Activated T-cell treated with anti-CD3 and anti-CD28 coated beads for 4 hours (primary cell): ENCODE data around the gene LDLRAD4.
A peak's percentile ranks its signal among the peaks of the same experiment; 100 is the strongest.

Source experiments
- DNase-seq: peaks from one replicate; pipeline ENCODE4 v3.0.0-alpha.2; 2020

LDLRAD4 gene

DNA sequence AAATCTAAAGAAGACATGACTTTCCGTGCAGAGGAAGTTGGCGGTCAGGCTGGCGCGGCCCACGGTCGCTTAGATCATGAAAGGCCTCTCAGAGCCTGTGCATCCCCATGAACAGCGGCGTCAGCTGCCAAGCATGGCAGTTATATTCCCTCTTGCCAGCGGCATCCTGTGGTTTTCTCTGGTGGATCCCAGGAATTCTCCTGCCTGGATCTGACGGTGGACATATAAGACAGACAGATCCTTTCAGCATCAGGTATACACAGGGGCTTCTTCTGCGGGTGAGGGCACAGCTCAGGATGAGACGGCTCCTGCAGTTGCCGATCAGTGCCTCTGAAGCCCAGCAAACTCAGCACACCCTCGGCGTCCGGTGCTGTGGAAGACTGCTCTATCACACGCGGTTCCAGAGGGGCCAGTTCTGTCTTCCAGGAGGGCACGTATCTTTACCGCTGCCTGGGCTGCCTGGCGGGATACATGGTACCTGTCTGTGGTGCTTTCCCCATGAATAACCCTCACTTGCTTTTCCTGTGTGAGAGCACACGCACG is 157.8 kb downstream of the LDLRAD4 start:
- DNase-seq = peak; percentile 34

DNA sequence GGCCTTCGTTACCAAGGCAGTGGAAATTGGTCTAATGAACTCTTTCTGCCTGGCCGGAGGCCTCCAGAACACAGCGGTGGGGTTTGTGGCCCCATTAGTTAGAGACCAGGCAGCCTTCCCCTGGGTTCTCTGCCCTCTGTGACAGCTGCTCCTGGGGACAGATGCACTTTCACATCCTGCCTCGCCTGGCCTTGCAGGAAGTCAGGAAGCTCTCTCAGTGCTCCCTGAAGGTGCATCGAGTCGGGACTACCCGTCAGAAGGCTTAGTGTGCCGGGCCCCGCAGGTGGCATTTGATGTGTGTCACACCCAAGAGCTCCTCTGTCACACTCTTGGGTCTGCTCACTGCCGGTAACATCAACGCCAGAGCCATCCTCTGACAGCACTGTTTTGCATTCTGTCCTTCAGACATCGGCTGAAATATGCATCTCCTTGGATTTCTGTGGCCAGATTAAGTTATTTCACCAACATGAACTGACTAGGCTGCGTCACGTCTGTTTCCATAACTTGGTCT is 158.3 kb downstream of the LDLRAD4 start:
- DNase-seq = peak; percentile 36

DNA sequence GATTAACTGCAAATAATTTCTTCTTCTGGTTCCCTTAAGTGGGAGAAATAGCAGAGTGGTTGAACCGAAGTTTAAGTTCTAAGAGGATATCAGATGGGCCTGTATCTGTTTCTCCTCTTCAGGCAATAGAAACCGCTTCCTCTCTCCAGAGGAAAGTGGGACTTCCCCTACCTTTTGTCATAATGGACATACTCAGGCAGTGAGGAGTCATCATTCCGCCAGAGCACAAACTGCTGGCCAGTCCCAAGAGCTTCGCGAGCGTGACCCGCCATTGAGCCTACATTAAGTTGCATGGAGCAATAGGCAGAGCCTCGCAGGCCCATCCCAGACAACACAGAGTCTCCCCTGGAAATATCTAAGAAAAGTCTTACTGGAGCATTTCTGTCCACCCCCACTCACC is 158.9 kb downstream of the LDLRAD4 start:
- DNase-seq = no peak

DNA sequence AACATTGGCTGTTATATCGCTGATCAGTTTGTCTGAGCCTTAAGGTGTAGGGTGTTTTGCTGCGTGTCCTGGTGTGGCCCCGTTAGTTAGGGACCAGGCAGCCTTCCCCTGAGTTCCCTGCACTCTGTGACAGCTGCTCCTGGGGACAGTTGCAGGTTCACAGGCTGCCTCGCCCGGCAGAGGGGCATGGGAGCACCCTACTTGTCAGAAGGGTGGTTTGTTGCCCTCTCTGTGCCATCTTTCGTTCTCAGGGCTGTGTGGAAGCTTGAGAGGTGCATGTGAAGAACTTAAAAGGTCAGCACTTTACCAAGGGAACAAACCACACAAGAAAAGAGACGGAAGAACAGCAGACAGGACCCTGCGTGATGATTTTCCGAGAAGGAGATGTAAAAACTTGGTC is 159.6 kb downstream of the LDLRAD4 start:
- no peak for DNase-seq

DNA sequence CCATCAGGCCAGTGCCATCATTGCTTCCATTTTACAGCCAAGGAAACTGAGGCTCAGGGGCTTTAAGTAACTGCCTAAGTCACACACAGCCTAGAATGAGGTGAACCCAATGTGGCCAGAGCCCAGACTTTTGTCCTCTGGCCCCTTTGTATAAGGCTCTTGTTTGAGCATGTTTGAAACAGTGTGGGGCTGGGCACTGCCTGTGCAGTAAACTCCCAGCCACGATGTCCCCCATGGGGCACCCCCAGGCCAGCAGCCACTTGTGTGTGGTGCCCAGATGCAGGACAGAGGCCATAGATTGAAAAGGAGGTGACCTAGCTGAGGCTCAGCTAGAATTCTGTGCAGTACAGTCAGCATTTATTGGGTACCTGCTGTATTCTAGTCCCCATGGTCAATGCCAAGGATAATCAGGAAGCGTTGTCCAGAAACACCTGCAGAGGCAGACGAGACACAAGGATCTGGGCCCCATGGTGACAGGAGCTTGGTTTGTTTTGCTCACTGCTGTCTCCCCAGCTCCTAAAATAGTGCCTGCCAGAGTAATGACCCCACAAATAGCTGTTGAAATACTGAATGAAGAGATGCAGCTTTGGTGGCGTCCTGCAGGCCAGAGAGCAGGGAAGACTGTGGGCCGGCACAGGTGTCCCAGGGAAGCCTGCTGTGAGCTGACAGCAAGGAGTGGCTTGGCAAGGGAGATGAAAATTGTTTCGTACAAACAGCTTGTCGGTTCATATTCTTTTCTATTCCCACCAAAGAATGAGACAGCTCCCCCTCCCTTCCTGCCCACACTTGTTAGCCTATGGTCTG is 160.7 kb downstream of the LDLRAD4 start:
- no peak for DNase-seq

DNA sequence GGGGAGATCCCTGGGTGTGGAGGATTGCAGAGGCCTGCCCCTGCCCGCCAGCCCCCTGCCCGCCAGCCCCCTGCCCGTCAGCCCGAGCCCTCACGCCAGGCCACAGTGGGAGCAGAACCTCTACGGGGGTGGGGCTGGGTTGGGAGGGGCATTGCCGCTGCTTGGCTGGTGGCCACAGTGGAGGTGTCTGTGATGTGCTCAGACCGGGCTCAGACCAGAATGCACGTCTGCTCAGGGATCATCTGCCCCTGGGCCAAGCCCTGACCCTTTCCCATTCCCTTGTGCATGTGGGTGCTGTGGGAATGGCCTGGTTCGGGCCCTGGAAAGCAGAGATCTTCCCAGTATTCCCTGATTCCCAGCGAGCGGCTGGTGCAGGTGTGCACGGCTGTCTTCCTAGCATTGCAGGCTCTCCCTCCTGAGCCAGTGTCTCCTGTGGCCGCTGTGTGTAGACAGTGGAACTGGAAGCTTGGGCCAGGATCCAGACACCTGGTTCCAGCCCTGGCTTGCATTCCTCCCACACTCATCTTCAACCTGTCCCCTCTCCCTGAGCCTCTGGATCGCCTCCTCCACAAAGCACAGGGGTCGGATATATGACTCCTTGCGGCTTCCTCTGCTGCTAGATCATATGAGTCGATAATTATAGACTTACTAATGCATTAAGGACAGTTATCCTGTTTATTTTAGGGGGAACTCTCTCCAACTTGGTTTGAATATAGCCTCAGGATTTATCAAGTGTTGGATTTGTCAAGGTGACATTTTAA is 161.6 kb downstream of the LDLRAD4 start:
- no peak for DNase-seq

DNA sequence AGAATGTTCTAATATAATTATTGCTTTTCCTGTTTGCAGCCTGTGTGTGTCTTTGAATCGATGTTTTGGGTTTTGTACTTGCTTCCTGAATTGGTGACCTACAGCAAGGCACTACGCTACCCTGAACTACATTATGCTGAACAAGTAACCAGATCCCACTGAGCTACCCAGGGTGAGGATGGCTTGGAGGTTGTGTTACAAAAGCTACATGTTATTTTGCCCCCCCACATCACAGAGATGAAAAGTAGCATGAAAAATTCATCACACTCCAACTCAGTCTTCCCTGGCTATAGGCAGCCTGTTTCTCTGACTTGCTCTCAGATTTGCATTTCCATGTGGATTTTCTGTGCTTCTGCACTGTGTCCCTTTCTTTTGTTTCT is 162.1 kb downstream of the LDLRAD4 start:
- no peak for DNase-seq

DNA sequence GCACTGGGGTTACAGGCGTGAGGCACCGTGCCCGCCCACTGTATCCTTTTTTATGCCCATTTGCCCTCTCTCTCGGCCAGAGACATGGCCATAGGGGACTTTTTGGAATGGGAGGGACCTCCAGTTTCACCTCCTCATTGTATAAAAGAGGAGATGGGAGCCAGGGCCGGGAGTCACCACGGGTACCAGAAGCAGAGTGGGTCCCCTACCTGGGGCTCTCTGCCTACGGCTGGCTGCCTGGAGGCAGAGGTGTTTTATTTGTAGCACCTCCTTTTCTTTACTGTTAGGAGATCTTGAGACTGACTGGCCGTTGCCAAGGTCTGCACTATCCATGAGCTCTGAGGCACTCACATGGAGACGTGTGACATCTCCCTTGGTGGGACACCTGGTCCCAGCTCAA is 162.8 kb downstream of the LDLRAD4 start:
- DNase-seq = no peak

DNA sequence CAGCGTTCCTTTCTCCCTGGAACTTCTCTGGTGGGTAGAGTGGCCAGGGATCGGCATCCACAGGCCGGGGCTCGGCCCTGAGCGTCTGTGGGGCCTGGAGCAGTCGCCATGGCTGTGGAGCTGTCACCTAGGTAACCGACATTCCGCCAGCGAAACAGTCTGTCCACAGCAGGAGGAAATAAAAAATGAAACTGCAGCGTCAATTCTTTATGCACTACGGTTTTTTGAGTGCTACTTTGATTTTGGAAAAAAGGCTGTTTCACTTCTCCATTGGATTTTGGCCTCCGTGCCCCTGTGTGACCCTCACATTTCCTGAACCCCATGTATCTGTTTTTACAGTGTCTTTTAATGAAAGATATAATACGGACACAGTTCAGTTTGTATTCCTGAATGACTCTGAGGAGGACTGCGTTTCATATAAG is 163.4 kb downstream of the LDLRAD4 start:
- no peak for DNase-seq

DNA sequence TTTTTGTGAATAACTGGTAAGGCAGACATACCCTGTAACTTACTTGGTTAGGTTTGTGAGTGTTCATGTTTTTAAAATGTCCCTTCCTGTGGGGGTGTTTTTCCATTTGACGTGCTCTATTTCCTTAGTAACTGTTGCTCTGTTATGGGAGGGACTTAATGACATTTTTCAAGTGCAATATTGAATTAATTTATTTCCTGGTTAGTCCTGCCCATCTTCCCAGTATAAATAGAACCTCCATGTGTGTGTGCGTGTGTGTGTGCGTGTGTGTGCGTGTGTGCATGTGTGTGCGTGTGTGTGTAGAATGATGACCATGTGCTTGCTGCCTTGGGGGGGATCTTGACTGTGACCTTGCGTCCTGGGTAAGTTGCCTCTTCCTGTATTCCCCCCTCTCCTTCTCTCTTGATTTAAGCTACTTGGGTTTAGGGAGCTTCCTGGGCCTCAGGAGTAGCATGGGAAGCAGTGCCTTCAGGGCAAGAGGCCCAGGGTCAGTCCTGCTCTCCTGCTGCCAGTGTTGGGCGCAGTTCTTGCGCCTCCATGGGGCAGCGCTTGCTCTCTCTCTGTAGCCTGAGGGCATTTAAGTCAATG is 163.9 kb downstream of the LDLRAD4 start:
- DNase-seq = no peak

DNA sequence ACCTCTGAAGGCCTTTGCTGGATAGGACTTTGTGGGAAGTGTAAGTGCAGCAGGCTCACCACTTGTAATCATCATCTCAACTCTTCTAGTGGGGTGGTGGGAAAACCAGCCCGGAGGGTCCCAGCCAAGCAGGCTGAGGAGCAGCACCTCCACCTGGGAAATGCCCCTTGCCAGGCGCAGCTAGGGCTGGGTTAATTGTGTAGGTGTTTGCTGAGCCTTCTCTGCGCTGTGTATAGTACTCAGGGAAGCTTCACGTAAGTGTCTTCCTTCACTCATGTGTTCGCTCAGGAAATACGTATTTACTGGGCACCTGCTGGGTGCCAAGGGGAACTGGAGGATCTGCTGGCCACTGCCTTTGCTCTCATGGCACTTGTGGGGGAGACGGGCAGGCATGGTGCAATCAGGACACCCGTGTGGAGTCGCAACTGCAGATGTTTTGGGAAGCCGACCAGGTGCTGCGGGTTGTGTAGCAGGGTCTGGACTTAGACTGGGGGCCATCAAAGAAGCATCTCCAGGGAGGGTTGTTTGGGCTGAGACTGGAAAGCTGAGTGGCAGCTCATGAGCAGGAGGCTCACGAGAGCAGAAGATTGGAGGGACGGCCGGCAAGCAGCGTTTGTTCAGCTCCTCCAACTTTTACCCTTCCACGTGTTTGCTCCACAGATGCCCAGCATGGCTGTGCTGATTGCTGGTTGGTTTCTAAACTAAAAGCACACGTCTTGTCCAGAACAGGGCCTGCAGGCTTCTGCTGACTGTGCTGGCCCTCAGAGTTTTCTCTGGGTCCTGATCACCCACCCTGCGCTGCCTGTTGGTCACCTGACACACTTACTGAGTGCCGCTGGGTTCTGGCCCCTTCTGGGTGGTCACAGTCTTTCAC is 164.6 kb downstream of the LDLRAD4 start:
- DNase-seq = no peak

DNA sequence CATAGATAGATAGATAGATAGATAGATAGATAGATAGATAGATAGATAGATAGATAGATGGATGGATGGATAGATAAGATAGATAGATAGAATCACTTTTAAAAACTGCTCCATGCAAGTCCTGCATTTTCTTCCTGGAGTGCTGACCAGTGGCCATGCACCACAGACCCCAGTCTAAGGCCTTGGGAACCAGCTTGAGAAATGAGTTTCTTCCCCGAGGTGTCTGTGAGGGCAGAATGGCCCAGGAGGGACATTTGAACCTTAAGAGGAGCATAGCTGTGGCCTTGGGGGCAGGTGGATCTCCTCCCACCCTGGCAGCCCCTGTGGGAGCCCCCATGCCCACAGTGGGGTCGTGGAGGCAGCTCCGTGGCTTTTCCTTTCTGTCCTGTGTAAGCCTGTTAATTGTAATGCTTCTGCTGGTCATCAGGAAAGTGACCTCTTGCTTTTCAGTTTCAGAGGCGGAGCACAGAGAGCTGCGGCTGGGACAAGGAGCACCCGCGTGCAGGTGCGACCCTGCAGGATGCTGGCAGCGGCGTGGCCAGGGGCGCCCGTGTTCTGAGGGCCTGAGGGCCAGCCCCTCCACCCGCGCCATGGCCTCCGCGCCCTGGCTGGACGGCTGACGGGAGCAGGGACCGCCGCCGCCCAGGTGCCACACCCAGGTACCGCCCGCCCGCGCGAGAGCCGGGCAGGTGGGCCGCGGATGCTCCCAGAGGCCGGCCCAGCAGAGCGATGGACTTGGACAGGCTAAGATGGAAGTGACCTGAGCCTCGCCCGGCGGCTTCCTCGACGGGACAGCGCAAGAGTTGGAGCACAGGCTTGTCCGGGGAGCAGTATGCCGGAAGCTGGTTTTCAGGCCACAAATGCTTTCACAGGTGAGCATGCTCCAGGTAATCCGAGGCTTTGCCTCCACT is 168.6 kb downstream of the LDLRAD4 start:
- DNase-seq = no peak

DNA sequence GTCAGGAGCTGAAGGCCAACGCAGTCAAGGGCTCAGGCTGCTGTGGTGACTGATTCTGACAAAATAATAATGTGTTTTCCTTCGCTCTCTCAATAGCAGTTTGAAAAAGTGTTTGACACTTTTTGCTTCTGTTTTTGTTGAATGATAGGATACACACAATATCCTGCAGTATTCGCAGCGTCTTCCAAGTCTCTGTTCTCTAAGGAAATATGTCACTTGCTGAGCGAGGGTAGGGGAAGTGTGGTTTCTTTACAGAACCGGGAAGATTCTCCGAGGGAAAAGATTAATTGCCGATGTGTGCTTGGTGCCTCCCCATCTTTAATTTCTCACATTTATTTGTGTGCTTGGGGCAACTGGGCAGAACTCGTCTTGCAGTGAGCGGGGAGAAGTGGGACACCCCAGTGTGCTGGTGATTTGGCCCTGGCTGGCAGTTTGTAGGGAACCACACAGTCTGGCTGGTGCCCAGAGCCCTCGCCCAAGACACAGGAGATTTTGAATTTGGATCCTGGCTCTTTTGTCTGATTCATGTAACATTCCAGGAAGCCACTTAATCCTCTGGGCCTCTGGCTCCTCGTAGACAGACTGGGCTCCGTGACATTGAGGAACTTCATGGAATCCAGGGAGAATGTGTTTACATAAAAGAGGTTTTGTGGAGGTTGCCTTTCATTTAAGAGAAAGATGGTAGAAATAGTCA is 169.4 kb downstream of the LDLRAD4 start:
- DNase-seq = no peak

DNA sequence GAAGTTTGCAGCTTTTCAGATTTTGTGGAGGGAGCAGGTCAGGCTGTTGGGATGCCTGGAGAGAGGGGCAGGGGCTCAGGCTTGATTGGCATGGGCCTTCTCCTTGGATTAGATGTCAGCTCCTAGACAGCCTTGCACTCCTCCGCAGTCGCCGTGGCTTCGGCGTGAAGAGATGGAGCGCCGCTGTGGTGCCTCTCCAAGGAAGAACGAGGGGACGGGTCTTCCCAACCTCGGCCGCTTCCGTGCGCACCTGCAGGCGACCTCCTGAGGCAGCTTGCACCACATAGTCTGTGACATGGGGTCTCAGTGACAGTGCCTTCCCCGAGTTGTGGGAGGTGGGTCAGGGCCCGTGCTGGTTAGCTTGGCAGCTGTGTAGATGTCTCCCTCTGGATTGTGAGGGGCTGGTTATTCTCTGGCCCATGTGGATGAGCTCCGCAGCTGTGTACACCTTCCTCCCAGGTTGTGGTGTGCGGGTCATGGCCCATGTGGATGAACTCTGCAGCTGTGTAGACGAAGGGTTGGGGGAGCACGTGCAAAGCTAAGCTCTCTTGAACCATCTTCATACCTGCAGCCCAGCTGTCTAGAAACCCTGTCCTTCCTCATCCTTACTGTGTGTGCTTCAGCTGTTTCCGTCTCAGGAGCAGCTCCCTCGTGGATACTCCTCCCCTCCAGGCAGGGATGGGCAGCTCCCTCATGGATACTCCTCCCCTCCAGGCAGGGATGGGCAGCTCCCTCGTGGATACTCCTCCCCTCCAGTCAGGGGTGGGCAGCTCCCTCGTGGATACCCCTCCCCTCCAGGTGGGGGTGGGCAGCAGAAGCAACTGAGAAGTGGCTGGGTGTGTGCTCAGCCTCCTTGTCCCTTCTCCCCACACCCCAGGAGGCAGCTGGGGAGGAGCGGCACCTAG is 170.3 kb downstream of the LDLRAD4 start:
- DNase-seq = no peak

DNA sequence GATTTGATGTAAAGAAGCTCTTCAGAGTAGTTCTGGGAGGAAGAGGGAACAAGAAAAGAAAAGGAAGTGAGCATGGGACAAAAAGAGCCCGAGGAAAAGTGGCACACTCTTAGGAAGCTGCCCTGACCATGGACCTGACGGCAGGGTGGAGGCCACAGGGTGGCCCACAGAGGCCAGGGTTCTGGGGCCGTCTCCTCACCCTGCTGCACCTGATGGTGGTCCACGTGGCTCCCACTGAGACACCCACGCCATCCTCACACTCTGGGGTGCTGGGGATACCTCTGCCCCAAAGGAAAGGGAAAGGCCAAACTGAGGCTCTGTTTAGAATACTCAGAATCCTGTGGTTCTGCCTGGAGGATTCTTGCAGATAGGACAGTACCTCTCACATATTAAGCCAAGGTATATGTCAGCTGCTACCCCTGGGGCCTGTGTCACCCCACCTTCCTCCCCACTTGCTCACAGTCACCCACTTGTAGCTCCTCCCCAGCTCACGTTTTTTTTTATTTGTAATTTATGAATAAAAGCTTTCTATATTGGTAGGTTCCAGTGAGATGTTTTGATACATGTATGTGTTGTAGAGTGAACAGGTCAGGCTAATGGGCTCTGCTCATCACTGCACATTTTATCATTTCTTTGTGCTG is 171.1 kb downstream of the LDLRAD4 start:
- no peak for DNase-seq

DNA sequence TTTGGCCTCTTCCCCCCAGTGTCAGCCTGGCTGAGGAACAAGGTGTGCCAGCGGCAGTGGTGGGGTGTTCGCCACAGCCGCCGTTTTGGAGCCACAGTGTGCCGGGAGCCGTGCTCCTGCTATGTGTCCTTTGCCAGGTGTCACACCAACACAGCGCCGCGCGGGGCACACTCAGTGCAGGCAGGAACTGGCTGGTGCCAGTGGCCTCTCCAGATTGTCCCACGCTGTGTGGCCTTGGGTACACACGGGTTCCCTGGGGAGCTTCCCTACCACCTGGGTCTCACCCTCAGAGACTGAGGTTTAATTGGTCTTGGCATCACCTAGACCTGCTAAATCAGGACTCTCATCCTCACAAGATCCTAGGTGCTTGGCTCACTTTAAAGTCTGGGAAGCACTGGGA is 171.6 kb downstream of the LDLRAD4 start:
- DNase-seq = no peak

DNA sequence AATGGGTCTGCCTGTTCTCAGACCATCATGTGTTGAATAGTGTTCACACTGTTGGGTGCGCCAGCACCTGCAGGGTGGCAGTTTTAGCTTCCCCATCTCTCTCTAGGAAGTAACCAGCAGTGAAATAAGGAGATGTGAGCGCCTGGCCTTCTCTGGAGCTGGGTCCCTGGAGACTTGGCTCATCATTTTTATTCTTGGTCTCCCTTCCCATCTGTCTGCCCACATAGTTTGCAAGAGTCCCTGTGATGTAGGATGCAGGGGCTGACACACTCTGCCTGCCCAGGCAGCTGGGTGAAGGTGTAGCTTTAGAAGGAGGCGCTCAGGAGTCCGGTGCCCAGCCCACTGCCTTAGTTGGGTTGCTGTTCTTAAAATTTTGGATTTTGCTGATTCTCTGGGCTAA is 172.2 kb downstream of the LDLRAD4 start:
- DNase-seq = no peak

DNA sequence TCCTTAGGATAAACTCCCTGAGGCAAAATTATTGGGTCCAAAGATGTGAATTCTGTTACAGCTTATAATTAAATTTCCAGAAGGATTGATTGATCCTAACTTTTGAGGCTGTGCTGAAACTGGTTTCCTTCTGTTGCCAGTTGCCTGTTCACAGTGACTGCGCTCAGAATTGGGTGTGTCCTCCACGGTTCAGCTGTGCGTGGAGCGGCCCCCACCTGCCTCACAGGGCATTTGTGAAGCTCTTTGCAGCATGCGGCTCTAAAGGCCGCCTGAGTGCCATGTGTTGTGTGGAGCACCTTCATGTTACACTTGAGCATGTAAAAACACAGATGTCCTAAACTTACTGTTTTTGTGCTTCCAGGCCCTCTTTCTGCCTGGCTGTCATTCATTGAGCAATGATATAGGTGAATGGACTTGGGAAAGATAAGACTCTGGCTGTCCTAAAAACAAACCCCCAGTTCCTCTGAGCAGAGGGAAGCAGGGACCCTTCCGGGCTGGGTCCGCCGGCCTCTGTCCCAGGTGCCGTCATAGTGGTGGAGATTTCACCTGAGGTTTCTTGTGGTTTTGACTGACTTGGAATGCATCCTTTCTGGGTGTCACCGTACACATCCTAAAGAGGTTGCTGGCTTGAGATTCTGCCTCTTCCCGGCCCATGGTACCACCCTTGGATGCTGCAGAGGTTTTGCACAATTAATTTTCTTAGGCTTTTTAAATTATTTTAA is 173.6 kb downstream of the LDLRAD4 start:
- DNase-seq = no peak
